Fibroblast of lung (primary cell): ENCODE data around the gene C4BPA. TPM values are rescaled to one million over a fixed set of nuclear protein-coding genes. Genes with fewer than 3 reads are reported as not detected.

Source experiments
- DNase-seq, 2 donors: peaks; one replicate each; pipeline versions ENCODE4 v3.0.0 to v3.0.0-alpha.2; 2010; ENCODE audit warnings: low read depth in 2 of 2
- H2AFZ ChIP-seq: 2 replicates; pipeline ENCODE4 v1.5.1; 2012; ENCODE audit warnings: low read length, control low read depth, inconsistent platforms
- H3K27ac ChIP-seq: 2 replicates; pipeline ENCODE4 v1.5.1; 2011; ENCODE audit warnings: low read length, control low read depth; ENCODE audit not compliant: insufficient read depth
- H3K27me3 ChIP-seq: 2 replicates; pipeline ENCODE4 v1.5.1; 2011; ENCODE audit warnings: mild to moderate bottlenecking, low read length; ENCODE audit not compliant: control insufficient read depth, insufficient read depth
- H3K36me3 ChIP-seq: 2 replicates; pipeline ENCODE4 v1.5.1; 2011; ENCODE audit warnings: low read length; ENCODE audit not compliant: control insufficient read depth, insufficient read depth
- H3K4me1 ChIP-seq: 2 replicates; pipeline ENCODE4 v1.5.1; 2011; ENCODE audit warnings: low read length; ENCODE audit not compliant: control insufficient read depth, insufficient read depth; ENCODE audit errors: extremely low read depth
- H3K4me2 ChIP-seq: 2 replicates; pipeline ENCODE4 v1.5.1; 2011; ENCODE audit warnings: low read length, control low read depth; ENCODE audit not compliant: insufficient read depth; ENCODE audit errors: extremely low read depth
- H3K4me3 ChIP-seq, 4 experiments: fragments of 200-600 bp in 1 of 4; sonication (generic) in 1 of 4; replicated peaks in 1 of 4; 2 replicates each; pipeline ENCODE4 v1.5.1; 2011 to 2016; ENCODE audit warnings: low read length in 4 of 4, low read depth in 3 of 4, mild to moderate bottlenecking in 3 of 4, control low read depth in 2 of 4, inconsistent platforms in 1 of 4, mixed read lengths in 1 of 4; ENCODE audit not compliant: insufficient read depth in 1 of 4; ENCODE audit errors: control extremely low read depth in 1 of 4
- H3K79me2 ChIP-seq: 2 replicates; pipeline ENCODE4 v1.5.1; 2012; ENCODE audit warnings: mild to moderate bottlenecking, low read length, inconsistent platforms; ENCODE audit not compliant: control insufficient read depth, insufficient read depth
- H3K9ac ChIP-seq: 2 replicates; pipeline ENCODE4 v1.5.1; 2011; ENCODE audit warnings: mild to moderate bottlenecking, low read length, control low read depth; ENCODE audit not compliant: insufficient read depth
- H3K9me3 ChIP-seq: 2 replicates; pipeline ENCODE4 v1.5.1; 2012; ENCODE audit warnings: low read depth, low read length; ENCODE audit not compliant: control insufficient read depth, insufficient read depth
- H4K20me1 ChIP-seq: 2 replicates; pipeline ENCODE4 v1.5.1; 2011; ENCODE audit warnings: low read length; ENCODE audit not compliant: control insufficient read depth, insufficient read depth; ENCODE audit errors: extremely low read depth
- EZH2 ChIP-seq: IDR thresholded peaks from 2 replicates; pipeline ENCODE4 v1.5.1; 2012; ENCODE audit warnings: low read length, control low read depth, mild to moderate bottlenecking; ENCODE audit errors: missing control alignments
- polyA plus RNA-seq, 2 donors: library from polyadenylated mRNA; depleted of rRNA in 1 of 2; stranded (reverse) in 1 of 2; unstranded in 1 of 2; fragments of >200 nt; gene quantifications; 2 replicates each; pipeline ENCODE4 v1.2.1, GENCODE V29; 2011 to 2012; ENCODE audit warnings: missing spikeins in 1 of 2
- total RNA-seq: library from RNA; depleted of rRNA; stranded (reverse); fragments of >200 nt; gene quantifications from 2 replicates; pipeline ENCODE4 v1.2.1, GENCODE V29; 2014
- TF ChIP-seq, protein P1 (sequence below), 2 donors: IDR thresholded peaks in 1 of 2; conservative IDR thresholded peaks in 1 of 2; 1 replicate in 1 of 2; 2 replicates in 1 of 2; pipeline ENCODE4 v1.5.1; 2011 to 2012; ENCODE audit warnings: low read length in 2 of 2, control low read depth in 1 of 2, inconsistent platforms in 1 of 2, low read depth in 1 of 2, mild to moderate bottlenecking in 1 of 2

Gene C4BPA
- total and polyA plus RNA-seq, 2 donors (not counting 1 experiment from before 2014, with no cell fraction given) = not detected

DNA sequence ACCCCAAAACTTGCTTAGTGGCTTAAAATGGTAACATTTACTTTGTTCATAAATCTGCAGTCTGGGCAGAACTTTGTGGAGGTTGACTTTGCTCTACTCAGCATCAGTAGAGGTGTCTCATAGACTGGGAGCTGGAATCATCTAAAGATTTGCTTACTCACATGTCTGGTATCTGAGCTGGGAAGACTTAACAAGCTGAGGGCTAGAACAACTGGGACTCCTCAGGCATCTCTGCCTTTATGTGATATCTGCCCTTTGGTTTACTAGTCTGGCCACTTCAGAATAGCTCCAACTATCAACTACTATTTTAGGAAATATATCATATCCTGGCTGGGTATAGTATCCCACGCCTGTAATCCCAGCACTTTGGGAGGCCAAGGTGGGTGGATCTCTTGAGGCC, 82.5 kb downstream of the C4BPA start:
- Histone ChIP-seq H3K27me3 (no peaks in the 10 kb centered on the region), H3K36me3 (no peaks in the 10 kb centered on the region), H3K27ac (no peak overlapping the region), H3K9ac (no peak overlapping the region), H3K4me3 (no peak overlapping the region), H3K9me3 (no peaks in the 10 kb centered on the region), H3K79me2 (no peaks in the 10 kb centered on the region), H2AFZ (no peak overlapping the region), H4K20me1 (no peaks in the 10 kb centered on the region), H3K4me1 (no peaks in the 10 kb centered on the region), H3K4me2 (no peak overlapping the region)
- DNase-seq = peak in 1 of 2 donors; percentile 18
- TF ChIP-seq, protein P1, sequence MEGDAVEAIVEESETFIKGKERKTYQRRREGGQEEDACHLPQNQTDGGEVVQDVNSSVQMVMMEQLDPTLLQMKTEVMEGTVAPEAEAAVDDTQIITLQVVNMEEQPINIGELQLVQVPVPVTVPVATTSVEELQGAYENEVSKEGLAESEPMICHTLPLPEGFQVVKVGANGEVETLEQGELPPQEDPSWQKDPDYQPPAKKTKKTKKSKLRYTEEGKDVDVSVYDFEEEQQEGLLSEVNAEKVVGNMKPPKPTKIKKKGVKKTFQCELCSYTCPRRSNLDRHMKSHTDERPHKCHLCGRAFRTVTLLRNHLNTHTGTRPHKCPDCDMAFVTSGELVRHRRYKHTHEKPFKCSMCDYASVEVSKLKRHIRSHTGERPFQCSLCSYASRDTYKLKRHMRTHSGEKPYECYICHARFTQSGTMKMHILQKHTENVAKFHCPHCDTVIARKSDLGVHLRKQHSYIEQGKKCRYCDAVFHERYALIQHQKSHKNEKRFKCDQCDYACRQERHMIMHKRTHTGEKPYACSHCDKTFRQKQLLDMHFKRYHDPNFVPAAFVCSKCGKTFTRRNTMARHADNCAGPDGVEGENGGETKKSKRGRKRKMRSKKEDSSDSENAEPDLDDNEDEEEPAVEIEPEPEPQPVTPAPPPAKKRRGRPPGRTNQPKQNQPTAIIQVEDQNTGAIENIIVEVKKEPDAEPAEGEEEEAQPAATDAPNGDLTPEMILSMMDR (conservative IDR thresholded peaks at IDR 0.05 in 1 of 2, IDR thresholded peaks at IDR 0.05 in 1 of 2; ENCODE audit: low read depth in 1 of 2, low read length in 2 of 2) = no peak
- no peak for TF ChIP-seq EZH2

DNA sequence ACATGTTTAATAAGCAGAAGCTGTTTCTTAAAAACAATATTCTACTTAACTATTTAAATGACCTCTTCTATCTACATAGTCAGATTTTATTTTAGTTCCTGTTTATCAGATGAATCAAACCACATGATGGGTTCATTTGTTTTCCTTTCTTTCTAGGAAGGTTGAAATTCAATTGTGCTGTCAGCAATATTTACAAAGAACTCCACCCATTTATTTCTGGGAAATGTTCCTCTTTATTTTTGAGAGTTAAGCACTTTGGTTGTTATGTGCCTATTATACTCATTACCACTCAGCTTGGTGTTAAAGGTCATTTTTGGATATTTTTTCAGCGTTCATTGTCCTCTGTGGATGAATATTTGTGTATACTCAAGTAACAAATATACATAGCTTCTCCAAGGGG, 84.9 kb downstream of the C4BPA start:
- Histone ChIP-seq H3K9me3 (no peaks in the 10 kb centered on the region), H3K79me2 (no peaks in the 10 kb centered on the region), H3K27me3 (no peaks in the 10 kb centered on the region), H3K36me3 (no peaks in the 10 kb centered on the region), H3K4me1 (no peaks in the 10 kb centered on the region), H2AFZ (no peak overlapping the region), H3K4me2 (no peak overlapping the region), H3K9ac (no peak overlapping the region), H4K20me1 (no peaks in the 10 kb centered on the region), H3K4me3 (no peak overlapping the region), H3K27ac (no peak overlapping the region)
- TF ChIP-seq EZH2 = no peak
- TF ChIP-seq, protein P1 (conservative IDR thresholded peaks at IDR 0.05 in 1 of 2, IDR thresholded peaks at IDR 0.05 in 1 of 2; ENCODE audit: low read depth in 1 of 2, low read length in 2 of 2) = no peak
- no peak for DNase-seq

GRCh38 chr1:207191061-207191460, 87.0 kb downstream of the C4BPA start:
- Histone ChIP-seq H3K9ac (no peak overlapping the region), H3K4me3 (no peak overlapping the region), H2AFZ (no peak overlapping the region), H3K9me3 (no peaks in the 10 kb centered on the region), H3K36me3 (no peaks in the 10 kb centered on the region), H3K79me2 (no peaks in the 10 kb centered on the region), H3K27ac (no peak overlapping the region), H3K4me1 (no peaks in the 10 kb centered on the region), H4K20me1 (no peaks in the 10 kb centered on the region), H3K27me3 (no peaks in the 10 kb centered on the region), H3K4me2 (no peak overlapping the region)
- TF ChIP-seq EZH2 = no peak
- TF ChIP-seq, protein P1 (conservative IDR thresholded peaks at IDR 0.05 in 1 of 2, IDR thresholded peaks at IDR 0.05 in 1 of 2; ENCODE audit: low read depth in 1 of 2, low read length in 2 of 2) = no peak
- no peak for DNase-seq
